SU-DHL-6 (cell line): ENCODE measurements around the gene EIF3F.

Experiments used
- CTCF ChIP-seq: fragments of 200-600 bp; sonication (generic); IDR thresholded peaks from one replicate; pipeline ENCODE4 v1.5.1; 2017; ENCODE audit warnings: antibody characterized with exemption, mild to moderate bottlenecking, low read length, moderate library complexity; ENCODE audit not compliant: insufficient read depth, poor library complexity, severe bottlenecking
- EZH2phosphoT487 ChIP-seq: fragments of 200-600 bp; sonication (generic), shearing (Covaris generic); conservative IDR thresholded peaks from 2 replicates; pipeline ENCODE4 v1.6.1; 2018; ENCODE audit warnings: mild to moderate bottlenecking, antibody characterized with exemption, low read length, moderate library complexity, mixed read lengths

- TF ChIP-seq CTCF (no peak), EZH2phosphoT487 (no peak)
These were observed 28.7 kb downstream of the EIF3F start for GRCh38 chr11:8015753-8016239.
